NCI-H446 (cell line): ENCODE measurements around the gene SKAP1.
"Not testable (repeated sequence)": the region's sequence is repeated elsewhere in the genome, so short reads cannot be mapped to it uniquely, and the experiment has no call there.

Experiments
- DNase-seq, 2 experiments: peaks; one replicate each; lab custom pipeline; 2025; lab: John Stamatoyannopoulos, UW

The SKAP1 gene

GRCh38 chr17:48283411-48283810 lies 146.6 kb downstream of the SKAP1 start:
- DNase-seq, result no peak

DNA sequence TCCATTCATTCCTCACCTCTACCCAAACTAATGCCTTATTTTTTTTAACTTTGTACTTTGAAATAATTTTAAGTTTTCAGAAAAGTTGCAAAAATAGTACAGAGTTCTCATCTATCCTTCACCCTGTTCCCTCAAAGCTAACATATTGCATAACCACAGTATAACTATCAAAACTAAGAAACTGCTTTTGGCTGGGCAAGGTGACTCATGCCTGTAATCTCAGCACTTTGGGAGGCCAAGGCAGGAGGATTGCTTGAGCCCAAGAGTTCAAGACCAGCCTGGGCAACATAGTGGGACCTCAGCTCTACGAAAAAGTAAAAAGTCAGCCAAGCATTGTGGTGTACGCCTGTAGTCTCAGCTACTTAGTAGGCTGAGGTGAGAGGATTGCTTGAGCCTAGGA lies 147.7 kb downstream of the SKAP1 start:
- DNase-seq, result no peak

DNA sequence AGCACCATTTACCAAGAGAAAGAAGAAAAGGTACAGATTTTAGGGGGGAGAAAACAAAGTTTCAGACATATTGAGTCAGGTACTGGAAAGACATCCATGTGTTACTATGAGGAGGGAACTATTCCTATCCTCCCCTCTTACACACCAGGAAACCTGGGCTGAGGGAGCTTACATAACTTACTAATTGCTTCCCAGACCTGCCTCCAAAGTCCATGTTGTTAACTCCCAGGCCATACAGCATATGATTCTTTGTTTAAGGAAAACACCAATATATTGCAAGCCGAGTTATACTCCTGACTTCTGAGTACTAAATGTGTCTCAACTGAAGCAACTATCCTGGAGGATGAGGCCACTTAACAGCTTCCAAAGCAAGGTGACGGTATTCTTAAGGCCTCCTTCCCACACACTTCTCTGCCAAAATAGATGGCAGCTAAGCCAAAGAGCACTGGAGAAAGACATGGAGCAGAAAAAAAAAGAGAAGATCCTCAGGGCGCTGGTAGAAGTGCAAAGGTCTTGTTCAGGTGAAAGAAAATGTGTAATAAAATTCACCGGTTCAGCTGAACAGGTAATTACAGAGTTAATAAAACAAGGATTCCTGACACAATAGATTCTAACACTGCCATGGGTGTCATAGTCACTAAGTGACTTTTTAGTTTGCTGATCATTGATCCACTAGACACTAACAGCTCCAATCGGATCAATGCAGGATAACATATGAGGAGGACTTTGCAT lies 151.1 kb downstream of the SKAP1 start:
- DNase-seq, result no peak

GRCh38 chr17:48276776-48277175 lies 153.2 kb downstream of the SKAP1 start:
- no peak for DNase-seq

GRCh38 chr17:48270899-48271298 lies 159.1 kb downstream of the SKAP1 start:
- no peak for DNase-seq

DNA sequence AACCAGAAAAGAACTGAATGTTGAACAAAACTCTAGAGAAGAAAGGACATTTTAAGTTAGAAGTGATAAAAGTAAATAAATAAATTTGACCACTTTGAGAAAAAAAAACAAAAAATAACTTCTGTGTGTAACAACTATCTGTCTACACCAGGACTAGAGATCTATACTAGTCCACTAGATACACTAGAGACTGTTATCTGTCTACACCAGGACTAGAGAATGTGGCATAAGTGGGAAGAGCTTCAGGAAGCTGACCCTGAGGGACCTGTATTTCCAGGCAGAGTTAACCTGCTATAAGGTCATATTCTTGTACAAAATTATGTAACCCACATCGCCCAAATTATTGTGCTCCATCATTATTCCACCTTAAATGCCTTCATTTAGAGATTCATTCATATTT lies 160.8 kb downstream of the SKAP1 start:
- DNase-seq, result no peak

DNA sequence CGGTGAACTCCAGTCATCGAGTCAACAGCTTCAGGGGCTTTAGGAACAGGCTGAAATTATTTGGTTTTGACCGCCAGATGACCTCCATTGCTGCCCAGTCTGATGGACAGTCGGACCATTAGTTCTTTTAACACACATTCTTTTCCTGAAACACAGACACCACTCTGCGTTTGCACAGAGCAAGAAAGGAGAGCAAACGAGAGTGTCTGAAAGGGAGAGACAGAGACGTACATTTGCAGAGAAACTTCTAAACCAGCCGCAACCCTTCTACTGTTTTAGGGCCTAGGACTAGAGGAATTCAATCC lies 166.3 kb downstream of the SKAP1 start:
- no peak for DNase-seq

DNA sequence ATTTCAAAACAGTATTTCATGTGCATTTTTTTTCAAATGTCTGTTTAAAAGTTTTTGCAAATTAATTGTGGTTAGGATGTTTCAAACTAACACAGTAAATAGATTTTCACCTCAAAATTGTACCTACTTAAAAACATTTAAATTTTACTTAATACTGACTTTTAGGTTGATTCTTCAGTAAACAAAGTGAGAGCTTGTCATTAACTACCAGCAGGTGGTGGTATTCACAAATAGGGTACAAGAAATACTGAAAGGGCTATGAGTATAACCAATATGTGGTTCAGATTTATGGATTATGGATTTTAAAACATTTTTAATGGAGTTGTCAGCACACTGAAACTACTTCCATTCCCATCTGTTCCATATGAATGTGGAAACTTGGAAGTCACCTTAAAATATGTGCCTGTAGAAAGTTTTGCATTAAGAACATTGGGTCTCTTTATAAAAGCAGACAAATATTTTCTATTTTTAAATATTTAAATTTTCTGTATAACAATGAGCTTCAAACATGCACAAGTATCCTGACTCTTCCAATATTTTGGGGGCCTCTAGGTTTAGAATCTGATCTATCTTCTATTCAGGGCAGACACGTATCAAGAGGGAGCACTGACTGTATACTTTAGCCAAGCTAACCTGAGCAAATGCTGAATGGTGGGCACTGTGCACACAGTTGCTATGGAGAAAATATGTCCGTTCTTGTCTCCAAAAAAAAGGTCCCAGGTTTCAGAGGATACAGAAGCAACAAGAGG lies 166.9 kb downstream of the SKAP1 start:
- DNase-seq, result no peak

GRCh38 chr17:48261297-48261880 lies 168.6 kb downstream of the SKAP1 start:
- DNase-seq, result peak in 1 of 2 experiments; percentile 8

- DNase-seq, result no peak
Observed at GRCh38 chr17:48259694-48260291, 170.2 kb downstream of the SKAP1 start.

- DNase-seq, result no peak
Observed at GRCh38 chr17:48258331-48258730, 171.7 kb downstream of the SKAP1 start.

GRCh38 chr17:48255759-48256158 lies 174.3 kb downstream of the SKAP1 start:
- DNase-seq, result no peak

GRCh38 chr17:48254896-48255295 lies 175.1 kb downstream of the SKAP1 start:
- DNase-seq, result no peak

- DNase-seq, result no peak
Observed at GRCh38 chr17:48253975-48254374, 176.0 kb downstream of the SKAP1 start.

- no peak for DNase-seq
Observed at GRCh38 chr17:48251950-48252349, 178.1 kb downstream of the SKAP1 start.

GRCh38 chr17:48250949-48251348 lies 179.1 kb downstream of the SKAP1 start:
- no peak for DNase-seq

- DNase-seq, result not testable (repeated sequence)
Observed at GRCh38 chr17:48250059-48250458, 180.0 kb downstream of the SKAP1 start.

- DNase-seq, result no peak
Observed at GRCh38 chr17:48247603-48248002, 182.4 kb downstream of the SKAP1 start.

DNA sequence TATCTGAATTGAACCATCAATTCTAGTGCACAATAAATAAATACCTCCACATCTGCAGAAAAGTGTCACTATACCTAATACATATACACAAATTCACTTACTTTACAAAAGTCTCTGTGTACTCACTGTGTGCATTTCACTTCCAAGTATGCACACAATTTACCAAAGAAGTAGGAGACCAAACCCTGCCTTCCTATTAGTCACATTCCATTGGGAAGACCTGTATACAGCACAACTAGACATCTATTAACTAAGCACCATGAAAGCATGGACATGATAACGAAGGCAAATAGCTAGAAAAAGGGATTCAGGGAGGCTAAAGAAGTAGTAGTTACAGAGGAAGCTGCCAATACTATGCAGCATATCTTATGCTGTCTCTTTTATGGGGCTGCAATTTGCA lies 183.0 kb downstream of the SKAP1 start:
- DNase-seq, result no peak

DNA sequence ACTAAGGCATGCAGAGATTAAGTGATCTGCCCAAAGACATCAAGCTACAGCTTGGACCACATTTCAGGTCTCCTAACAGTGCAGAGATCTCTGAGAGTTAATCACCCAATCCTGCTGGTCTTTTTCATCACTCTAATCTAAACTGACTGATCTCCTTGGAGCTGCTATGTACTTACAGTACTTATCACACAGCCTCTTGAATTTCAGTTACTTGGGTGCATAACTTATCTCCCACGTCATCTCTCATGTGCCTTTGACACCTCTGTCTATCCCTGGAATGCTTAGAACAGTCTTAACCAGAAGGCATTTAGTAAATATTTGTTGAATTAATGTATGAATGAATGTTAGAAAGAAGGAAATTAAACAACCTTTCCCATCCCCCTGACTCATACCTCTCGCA lies 183.4 kb downstream of the SKAP1 start:
- DNase-seq, result no peak

DNA sequence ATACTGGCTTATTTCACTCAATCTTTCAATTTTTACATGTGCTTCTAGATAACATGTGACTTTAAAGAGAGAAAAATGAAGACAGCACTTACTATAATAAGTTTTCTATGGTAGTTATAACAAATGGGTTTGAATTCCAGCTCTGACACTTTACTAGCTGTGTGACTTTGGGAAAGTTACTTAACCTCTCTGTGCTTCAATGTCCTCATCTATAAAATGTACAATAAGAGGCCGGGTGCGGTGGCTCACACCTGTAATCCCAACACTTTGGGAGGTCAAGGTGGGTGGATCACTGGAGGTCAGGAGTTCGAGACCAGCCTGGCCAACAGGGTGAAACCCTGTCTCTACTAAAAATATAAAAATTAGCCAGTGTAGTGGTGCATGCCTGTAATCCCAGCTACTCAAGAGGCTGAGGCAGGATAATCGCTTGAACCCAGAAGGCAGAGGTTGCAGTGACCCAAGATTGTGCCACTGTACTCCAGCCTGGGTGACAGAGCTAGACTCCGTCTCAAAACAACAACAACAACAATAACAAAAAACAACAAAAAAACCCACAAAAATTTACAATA lies 184.5 kb downstream of the SKAP1 start:
- DNase-seq, result not testable (repeated sequence)

DNA sequence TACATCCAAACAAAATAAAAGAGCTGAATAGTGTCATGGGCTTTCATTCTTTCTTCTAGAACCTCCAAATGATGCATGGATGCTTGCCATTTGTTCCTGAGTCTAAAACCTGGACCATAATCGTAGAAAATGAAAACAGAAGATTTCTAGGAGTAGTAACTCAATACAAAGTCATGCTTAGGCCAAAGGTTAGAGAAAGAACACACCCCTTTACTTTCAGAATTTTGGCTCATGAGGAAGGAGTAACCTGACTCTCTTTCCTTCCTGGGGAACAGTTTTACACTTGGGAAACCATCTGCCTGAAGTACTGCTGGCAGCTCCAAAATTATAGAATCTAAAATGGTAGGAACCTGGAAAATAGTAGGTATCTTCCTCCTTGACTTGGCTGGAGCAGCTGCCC lies 185.2 kb downstream of the SKAP1 start:
- DNase-seq, result no peak
